Esophagus squamous epithelium (tissue), 4 donors: ENCODE measurements around the gene CCL21.

Experiments used
- CTCF ChIP-seq, 6 experiments: fragments of 450-650 bp in 4 of 6; fragments of 200-600 bp in 2 of 6; sonication (generic) in 2 of 6; IDR thresholded peaks; one replicate each; pipeline ENCODE4 v1.5.1; 2016 to 2019; ENCODE audit warnings: antibody characterized with exemption in 6 of 6, mild to moderate bottlenecking in 4 of 6, moderate library complexity in 4 of 6
- POLR2A ChIP-seq, 4 donors: fragments of 450-650 bp; IDR thresholded peaks; one replicate each; pipeline ENCODE4 v1.6.1; 2017; ENCODE audit warnings: antibody characterized with exemption in 4 of 4, mild to moderate bottlenecking in 4 of 4, moderate library complexity in 3 of 4

GRCh38 chr9:34691936-34692315 lies 18.0 kb downstream of the CCL21 start:
- TF ChIP-seq CTCF (IDR thresholded peaks at IDR 0.05) = no peak
- no peak for TF ChIP-seq POLR2A (IDR thresholded peaks at IDR 0.05)
